ENCODE data around the gene UMODL1.
A peak's percentile ranks its signal among the peaks of the same experiment; 100 is the strongest.
"Not testable (repeated sequence)": the region's sequence is repeated elsewhere in the genome, so short reads cannot be mapped to it uniquely, and the experiment has no call there.

Gene UMODL1

GRCh38 chr21:42115136-42115683, 44.1 kb downstream of the UMODL1 start:
- no peak for DNase-seq (ENCODE audit: low read depth in 3 of 3)

- DNase-seq (ENCODE audit: low read depth in 3 of 3), result not testable (repeated sequence)
These were observed 45.4 kb downstream of the UMODL1 start for GRCh38 chr21:42116551-42116950.

- peak; percentile 41 to 62 (median 55) for DNase-seq (ENCODE audit: low read depth in 3 of 3)
These were observed 46.3 kb downstream of the UMODL1 start for GRCh38 chr21:42117229-42117966.

GRCh38 chr21:42117967-42118780, 47.1 kb downstream of the UMODL1 start:
- DNase-seq (ENCODE audit: low read depth in 3 of 3), result no peak

- no peak for DNase-seq (ENCODE audit: low read depth in 3 of 3)
These were observed 47.8 kb downstream of the UMODL1 start for GRCh38 chr21:42118901-42119300.

GRCh38 chr21:42120101-42120902, 49.2 kb downstream of the UMODL1 start:
- DNase-seq (ENCODE audit: low read depth in 3 of 3), result no peak

GRCh38 chr21:42120903-42121535, 49.9 kb downstream of the UMODL1 start:
- DNase-seq (ENCODE audit: low read depth in 3 of 3), result no peak

- DNase-seq (ENCODE audit: low read depth in 3 of 3), result no peak
These were observed 50.7 kb downstream of the UMODL1 start for GRCh38 chr21:42121794-42122193.

GRCh38 chr21:42122398-42122797, 51.3 kb downstream of the UMODL1 start:
- DNase-seq (ENCODE audit: low read depth in 3 of 3), result no peak

GRCh38 chr21:42122808-42123207, 51.7 kb downstream of the UMODL1 start:
- no peak for DNase-seq (ENCODE audit: low read depth in 3 of 3)

- no peak for DNase-seq (ENCODE audit: low read depth in 3 of 3)
These were observed 52.2 kb downstream of the UMODL1 start for GRCh38 chr21:42123219-42123908.

GRCh38 chr21:42124081-42124480, 53.0 kb downstream of the UMODL1 start:
- DNase-seq (ENCODE audit: low read depth in 3 of 3), result no peak

GRCh38 chr21:42124826-42125570, 53.9 kb downstream of the UMODL1 start:
- no peak for DNase-seq (ENCODE audit: low read depth in 3 of 3)

- DNase-seq (ENCODE audit: low read depth in 3 of 3), result no peak
These were observed 54.7 kb downstream of the UMODL1 start for GRCh38 chr21:42125571-42126544.

GRCh38 chr21:42127164-42128150, 56.3 kb downstream of the UMODL1 start:
- DNase-seq (ENCODE audit: low read depth in 3 of 3), result no peak

GRCh38 chr21:42129300-42130266, 58.5 kb downstream of the UMODL1 start:
- DNase-seq (ENCODE audit: low read depth in 3 of 3), result no peak
